H1 (cell line): ENCODE measurements around the gene HIPK1. TPM values are rescaled to one million over a fixed set of nuclear protein-coding genes. Genes with fewer than 3 reads are reported as not detected.

Source experiments
- BCL11A ChIP-seq, 2 experiments: IDR thresholded peaks; one replicate each; pipeline ENCODE4 v1.6.1; 2011; ENCODE audit warnings: low read depth in 2 of 2, low read length in 2 of 2, mild to moderate bottlenecking in 2 of 2
- CBX5 ChIP-seq: fragments of 300-800, 300-1000 bp; sonication (generic); IDR thresholded peaks from 2 replicates; pipeline ENCODE4 v1.7.1; 2016; ENCODE audit warnings: antibody characterized with exemption, low read length, low read depth
- CEBPB ChIP-seq: IDR thresholded peaks from 2 replicates; pipeline ENCODE4 v1.6.1; 2012; ENCODE audit warnings: low read depth, low read length
- FOSL1 ChIP-seq: IDR thresholded peaks from 2 replicates; pipeline ENCODE4 v1.6.1; 2011; ENCODE audit warnings: mild to moderate bottlenecking, low read depth, low read length, moderate library complexity; ENCODE audit not compliant: insufficient read depth
- HDAC2 ChIP-seq, 2 experiments: fragments of 300-600 bp in 1 of 2; sonication (generic) in 1 of 2; IDR thresholded peaks; 2 replicates each; pipeline ENCODE4 v1.6.1; 2011 to 2012; ENCODE audit warnings: low read depth in 2 of 2, low read length in 2 of 2, mild to moderate bottlenecking in 2 of 2, moderate library complexity in 2 of 2, borderline replicate concordance in 1 of 2, inconsistent platforms in 1 of 2
- RAD21 ChIP-seq, 2 experiments: IDR thresholded peaks in 1 of 2; conservative IDR thresholded peaks in 1 of 2; 2 replicates each; pipeline ENCODE4 v1.6.1; 2011; ENCODE audit warnings: low read depth in 2 of 2, low read length in 2 of 2, improper control_type of control experiment in 1 of 2, inconsistent platforms in 1 of 2, mild to moderate bottlenecking in 1 of 2, moderate library complexity in 1 of 2
- RFX5 ChIP-seq: IDR thresholded peaks from 2 replicates; pipeline ENCODE4 v1.6.1; 2011; ENCODE audit warnings: low read depth, low read length, improper control_type of control experiment, borderline replicate concordance
- SP1 ChIP-seq: IDR thresholded peaks from 2 replicates; pipeline ENCODE4 v1.6.1; 2011; ENCODE audit warnings: low read depth, low read length
- SP2 ChIP-seq: IDR thresholded peaks from 2 replicates; pipeline ENCODE4 v1.6.1; 2012; ENCODE audit warnings: mild to moderate bottlenecking, low read length, inconsistent platforms
- YY1 ChIP-seq: IDR thresholded peaks from 2 replicates; pipeline ENCODE4 v1.6.1; 2011; ENCODE audit warnings: low read depth, mild to moderate bottlenecking, low read length
- polyA plus RNA-seq, 7 experiments: library from polyadenylated mRNA; depleted of rRNA in 3 of 7; stranded (reverse) in 5 of 7; unstranded in 2 of 7; fragments of >200 nt in 5 of 7; fragments of 200-250 nt in 2 of 7; gene quantifications; 1 replicate in 5 of 7; 2 replicates in 1 of 7; 4 replicates in 1 of 7; pipeline versions ENCODE4 v1.2.1 to v1.2.3, GENCODE V29; 2011 to 2013; ENCODE audit warnings: missing spikeins in 2 of 7, mixed read lengths in 2 of 7
- total RNA-seq: library from RNA; stranded (reverse); fragmentation: NEBNext Ultra II Directional; extraction: Animal tissue kit (Norgen Biotek cat#: 25700); gene quantifications from 2 replicates; pipeline ENCODE4 v1.2.1, GENCODE V29; 2021
- TF ChIP-seq, protein P1 (sequence below): IDR thresholded peaks from 2 replicates; pipeline ENCODE4 v1.6.1; 2012; ENCODE audit warnings: inconsistent platforms
- TF ChIP-seq, protein P2 (sequence below): IDR thresholded peaks from 2 replicates; pipeline ENCODE4 v1.6.1; 2012; ENCODE audit warnings: low read length, inconsistent platforms

The HIPK1 gene
- total and polyA plus RNA-seq, 2 of the 8 experiments (the other 6 are each of a cell fraction or from before 2014, with no cell fraction given), result 46.2 to 64.3 TPM

GRCh38 chr1:113976609-113977278 is 47.6 kb downstream of the HIPK1 start (continued):
- no peak for TF ChIP-seq BCL11A (IDR thresholded peaks at IDR 0.05; ENCODE audit: low read depth in 2 of 2, low read length in 2 of 2)
- TF ChIP-seq SP2, result no peak
- no peak for TF ChIP-seq CEBPB
- TF ChIP-seq, protein P1, sequence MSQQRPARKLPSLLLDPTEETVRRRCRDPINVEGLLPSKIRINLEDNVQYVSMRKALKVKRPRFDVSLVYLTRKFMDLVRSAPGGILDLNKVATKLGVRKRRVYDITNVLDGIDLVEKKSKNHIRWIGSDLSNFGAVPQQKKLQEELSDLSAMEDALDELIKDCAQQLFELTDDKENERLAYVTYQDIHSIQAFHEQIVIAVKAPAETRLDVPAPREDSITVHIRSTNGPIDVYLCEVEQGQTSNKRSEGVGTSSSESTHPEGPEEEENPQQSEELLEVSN, result no peak
- TF ChIP-seq CBX5, result no peak
- TF ChIP-seq RAD21 (IDR thresholded peaks at IDR 0.05 in 1 of 2, conservative IDR thresholded peaks at IDR 0.05 in 1 of 2; ENCODE audit: low read depth in 2 of 2, low read length in 2 of 2), result peak; percentile 41 to 59
- no peak for TF ChIP-seq HDAC2 (IDR thresholded peaks at IDR 0.05; ENCODE audit: borderline replicate concordance in 1 of 2, low read depth in 2 of 2, low read length in 2 of 2)
- TF ChIP-seq YY1, result no peak
- no peak for TF ChIP-seq SP1
- no peak for TF ChIP-seq FOSL1
- TF ChIP-seq, protein P2, sequence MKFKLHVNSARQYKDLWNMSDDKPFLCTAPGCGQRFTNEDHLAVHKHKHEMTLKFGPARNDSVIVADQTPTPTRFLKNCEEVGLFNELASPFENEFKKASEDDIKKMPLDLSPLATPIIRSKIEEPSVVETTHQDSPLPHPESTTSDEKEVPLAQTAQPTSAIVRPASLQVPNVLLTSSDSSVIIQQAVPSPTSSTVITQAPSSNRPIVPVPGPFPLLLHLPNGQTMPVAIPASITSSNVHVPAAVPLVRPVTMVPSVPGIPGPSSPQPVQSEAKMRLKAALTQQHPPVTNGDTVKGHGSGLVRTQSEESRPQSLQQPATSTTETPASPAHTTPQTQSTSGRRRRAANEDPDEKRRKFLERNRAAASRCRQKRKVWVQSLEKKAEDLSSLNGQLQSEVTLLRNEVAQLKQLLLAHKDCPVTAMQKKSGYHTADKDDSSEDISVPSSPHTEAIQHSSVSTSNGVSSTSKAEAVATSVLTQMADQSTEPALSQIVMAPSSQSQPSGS, result no peak
- TF ChIP-seq RFX5, result no peak
- TF ChIP-seq, all 59 proteins: peak for 6
